ENCODE measurements around the gene CCND2.
A peak's percentile ranks its signal among the peaks of the same experiment; 100 is the strongest.

Gene CCND2

GRCh38 chr12:4312251-4312650, 38.7 kb downstream of the CCND2 start:
- TF ChIP-seq EZH2 (IDR thresholded peaks at IDR 0.05) (no peak), FOXP2 (optimal IDR thresholded peaks at IDR 0.05; ENCODE audit: control extremely low read depth, extremely low read length, insufficient read depth) (no peak), POLR2AphosphoS5 (IDR thresholded peaks at IDR 0.05; ENCODE audit: borderline replicate concordance, low read depth, low read length) (no peak)
- H3K9me3 ChIP-seq (ENCODE audit: low read depth, low read length): no peaks in the 10 kb centered on the region
- DNase-seq (ENCODE audit: low read depth, low spot score): no peak
- H3K9ac ChIP-seq (ENCODE audit: insufficient read length): peak overlapping the region; percentile 15
- no peaks in the 10 kb centered on the region for H3K36me3 ChIP-seq (ENCODE audit: insufficient read depth, low read length)
- no peak overlapping the region for H3K27ac ChIP-seq
- H3K4me3 ChIP-seq: no peak overlapping the region

GRCh38 chr12:4320497-4320852, 46.9 kb downstream of the CCND2 start:
- Histone ChIP-seq H3K9ac (ENCODE audit: insufficient read length) (peak overlapping the region; percentile 71), H3K9me3 (ENCODE audit: low read depth, low read length) (no peaks in the 10 kb centered on the region), H3K36me3 (ENCODE audit: insufficient read depth, low read length) (no peaks in the 10 kb centered on the region), H3K27ac (no peak overlapping the region), H3K4me3 (peak overlapping the region; percentile 85)
- DNase-seq (ENCODE audit: low read depth, low spot score): no peak
- no peak for TF ChIP-seq EZH2 (IDR thresholded peaks at IDR 0.05)
- no peak for TF ChIP-seq POLR2AphosphoS5 (IDR thresholded peaks at IDR 0.05; ENCODE audit: borderline replicate concordance, low read depth, low read length)
- TF ChIP-seq FOXP2 (optimal IDR thresholded peaks at IDR 0.05; ENCODE audit: control extremely low read depth, extremely low read length, insufficient read depth): no peak

- H3K27ac ChIP-seq: no peak within 1 kb of the TSS
- TF ChIP-seq EZH2 (IDR thresholded peaks at IDR 0.05): no peak
- peak; percentile 43 for TF ChIP-seq FOXP2 (optimal IDR thresholded peaks at IDR 0.05; ENCODE audit: control extremely low read depth, extremely low read length, insufficient read depth)
- peak; percentile 82; the same call in 1 of the 2 replicates for TF ChIP-seq POLR2AphosphoS5 (IDR thresholded peaks at IDR 0.05; ENCODE audit: borderline replicate concordance, low read depth, low read length)
- H3K9ac ChIP-seq (ENCODE audit: insufficient read length): peak within 1 kb of the TSS; percentile 76
- H3K4me3 ChIP-seq: peak within 1 kb of the TSS; percentile 85
- H3K36me3 ChIP-seq (ENCODE audit: insufficient read depth, low read length): no peaks in the 10 kb centered on the region
- H3K9me3 ChIP-seq (ENCODE audit: low read depth, low read length): no peaks in the 10 kb centered on the region
- no peak for DNase-seq (ENCODE audit: low read depth, low spot score)
Observed at GRCh38 chr12:4320853-4321701, 47.5 kb downstream of the CCND2 start, which contains the start of gene TIGAR. TSS of gene TIGAR (plus strand) at chr12:4321213. CDS start at chr12:4321272, 59 bp downstream.

- no peaks in the 10 kb centered on the region for H3K36me3 ChIP-seq (ENCODE audit: insufficient read depth, low read length)
- DNase-seq (ENCODE audit: low read depth, low spot score): no peak
- no peak overlapping the region for H3K4me3 ChIP-seq
- no peaks in the 10 kb centered on the region for H3K9me3 ChIP-seq (ENCODE audit: low read depth, low read length)
- TF ChIP-seq EZH2 (IDR thresholded peaks at IDR 0.05): no peak
- TF ChIP-seq FOXP2 (optimal IDR thresholded peaks at IDR 0.05; ENCODE audit: control extremely low read depth, extremely low read length, insufficient read depth): no peak
- no peak for TF ChIP-seq POLR2AphosphoS5 (IDR thresholded peaks at IDR 0.05; ENCODE audit: borderline replicate concordance, low read depth, low read length)
- H3K27ac ChIP-seq: no peak overlapping the region
- no peak overlapping the region for H3K9ac ChIP-seq (ENCODE audit: insufficient read length)
Observed at GRCh38 chr12:4322726-4323125, 49.2 kb downstream of the CCND2 start.
